ENCODE data around the gene TEKT5. TPM values are rescaled to one million over a fixed set of nuclear protein-coding genes. Genes with fewer than 3 reads are reported as not detected.

The TEKT5 gene
- total RNA-seq, 2 donors from 2014 or later = not detected

GRCh38 chr16:10631886-10632285 lies 62.8 kb downstream of the TEKT5 start:
- Histone ChIP-seq H3K27ac (no peak overlapping the region), H3K27me3 (no peaks in the 10 kb centered on the region), H3K4me3 (no peak overlapping the region), H3K36me3 (no peaks in the 10 kb centered on the region), H3K9me3 (no peaks in the 10 kb centered on the region), H3K4me1 (no peaks in the 10 kb centered on the region)
- no peak for TF ChIP-seq CTCF (IDR thresholded peaks at IDR 0.05)
- no peak for DNase-seq (ENCODE audit: low spot score)

- Histone ChIP-seq H3K4me3 (no peak overlapping the region), H3K9me3 (no peaks in the 10 kb centered on the region), H3K4me1 (no peaks in the 10 kb centered on the region), H3K27me3 (no peaks in the 10 kb centered on the region), H3K27ac (no peak overlapping the region), H3K36me3 (no peaks in the 10 kb centered on the region)
- no peak for TF ChIP-seq CTCF (IDR thresholded peaks at IDR 0.05)
- no peak for DNase-seq (ENCODE audit: low spot score)
Observed at GRCh38 chr16:10629592-10629963, 65.2 kb downstream of the TEKT5 start.

GRCh38 chr16:10625595-10626357 lies 69.0 kb downstream of the TEKT5 start:
- Histone ChIP-seq H3K27ac (no peak overlapping the region), H3K36me3 (no peaks in the 10 kb centered on the region), H3K4me3 (no peak overlapping the region), H3K9me3 (no peaks in the 10 kb centered on the region), H3K4me1 (peaks cover 0 to 5% of the 10 kb centered on the region in 2 donors), H3K27me3 (no peaks in the 10 kb centered on the region)
- no peak for TF ChIP-seq CTCF (IDR thresholded peaks at IDR 0.05)
- no peak for DNase-seq (ENCODE audit: low spot score)

- TF ChIP-seq CTCF (IDR thresholded peaks at IDR 0.05) = no peak
- Histone ChIP-seq H3K27ac (no peak overlapping the region), H3K36me3 (no peaks in the 10 kb centered on the region), H3K9me3 (no peaks in the 10 kb centered on the region), H3K4me1 (peaks cover 0 to 11% of the 10 kb centered on the region in 2 donors), H3K27me3 (no peaks in the 10 kb centered on the region), H3K4me3 (no peak overlapping the region)
- no peak for DNase-seq (ENCODE audit: low spot score)
Observed at GRCh38 chr16:10624527-10624926, 70.2 kb downstream of the TEKT5 start.

GRCh38 chr16:10623059-10623458 lies 71.7 kb downstream of the TEKT5 start:
- Histone ChIP-seq H3K27ac (peak overlapping the region; percentile 69 to 75), H3K27me3 (no peaks in the 10 kb centered on the region), H3K9me3 (no peaks in the 10 kb centered on the region), H3K4me3 (no peak overlapping the region), H3K36me3 (no peaks in the 10 kb centered on the region), H3K4me1 (peaks cover 0 to 26% of the 10 kb centered on the region in 2 donors)
- no peak for TF ChIP-seq CTCF (IDR thresholded peaks at IDR 0.05)
- no peak for DNase-seq (ENCODE audit: low spot score)
